ENCODE results near the gene ICE2.

DNA sequence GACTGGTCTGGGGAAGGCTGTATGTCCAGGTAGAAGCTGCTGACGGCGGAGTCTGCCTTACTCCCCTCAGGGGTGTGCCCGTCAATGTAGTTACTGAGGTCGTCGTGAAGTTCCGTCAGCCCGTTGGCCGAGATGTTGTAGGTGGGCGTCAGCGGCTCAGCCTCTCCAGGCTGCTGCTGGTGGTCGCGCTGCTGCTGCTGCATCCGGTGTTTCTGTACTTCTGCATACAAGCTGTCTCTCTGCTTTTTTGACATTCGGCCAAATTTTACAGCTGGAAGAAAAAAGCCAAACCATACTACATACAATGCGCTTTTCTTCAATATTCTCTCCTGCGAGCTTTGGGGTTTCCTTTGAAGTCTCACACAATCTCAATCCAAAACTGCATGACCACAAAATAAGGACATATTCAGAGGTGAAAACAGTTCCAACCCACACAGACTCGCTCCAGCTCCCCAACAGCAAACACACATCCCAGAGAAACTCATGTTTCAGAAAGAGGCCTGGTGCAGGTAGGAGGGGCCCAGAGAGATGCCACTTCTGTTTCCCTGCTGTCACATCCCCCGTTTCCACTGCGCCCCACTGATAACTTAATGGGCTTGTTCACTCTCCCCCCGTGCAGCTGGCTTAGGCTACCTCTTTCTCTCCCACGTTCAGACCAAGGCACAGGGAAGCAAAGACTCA lies 32.5 kb upstream of the ICE2 start:
- TF ChIP-seq POLR2A (IDR thresholded peaks at IDR 0.05): no peak
- no peak for TF ChIP-seq EP300 (IDR thresholded peaks at IDR 0.05)

Data from stomach (tissue), 4 donors.